GM23338 (cell line): ENCODE results near the gene DAPK3. TPM values are rescaled to one million over a fixed set of nuclear protein-coding genes. Genes with fewer than 3 reads are reported as not detected.

Experiments used
- ATAC-seq: fragments of 200-7000 bp; cut with Tn5 transposase; 3 replicates; pipeline ENCODE4 v1.9.1; 2020
- DNase-seq: peaks from one replicate; pipeline ENCODE4 v3.0.0-alpha.2; 2015; ENCODE audit warnings: low spot score
- H2AFZ ChIP-seq: fragments of 200-600 bp; sonication (generic); 2 replicates; pipeline ENCODE4 v1.8.0; 2016; ENCODE audit warnings: antibody characterized with exemption, mild to moderate bottlenecking, moderate library complexity
- H3F3A ChIP-seq: fragments of 200-600 bp; sonication (generic); replicated peaks from 2 replicates; pipeline ENCODE4 v1.8.0; 2017; ENCODE audit warnings: antibody characterized with exemption, mixed run types, low read depth
- H3K27ac ChIP-seq: fragments of 200-600 bp; sonication (generic); 2 replicates; pipeline ENCODE4 v1.6.1; 2016; ENCODE audit warnings: low read depth
- H3K27me3 ChIP-seq: fragments of 200-600 bp; sonication (generic); 2 replicates; pipeline ENCODE4 v1.8.0; 2016; ENCODE audit warnings: mild to moderate bottlenecking, mixed run types, moderate library complexity; ENCODE audit not compliant: insufficient read depth
- H3K36me3 ChIP-seq: fragments of 200-600 bp; sonication (generic); 2 replicates; pipeline ENCODE4 v1.8.0; 2016; ENCODE audit warnings: mild to moderate bottlenecking; ENCODE audit not compliant: insufficient read depth
- H3K4me1 ChIP-seq: fragments of 200-600 bp; sonication (generic); 2 replicates; pipeline ENCODE4 v1.8.0; 2016; ENCODE audit warnings: mild to moderate bottlenecking, moderate library complexity; ENCODE audit not compliant: insufficient read depth
- H3K4me2 ChIP-seq: fragments of 200-600 bp; sonication (generic); 2 replicates; pipeline ENCODE4 v1.7.1; 2017; ENCODE audit warnings: mixed run types
- H3K4me3 ChIP-seq: fragments of 200-600 bp; sonication (generic); 2 replicates; pipeline ENCODE4 v1.6.1; 2016; ENCODE audit warnings: mixed run types
- H3K79me2 ChIP-seq: fragments of 200-600 bp; sonication (generic); replicated peaks from 2 replicates; pipeline ENCODE4 v1.8.0; 2017; ENCODE audit warnings: mild to moderate bottlenecking; ENCODE audit not compliant: insufficient read depth
- H3K9me2 ChIP-seq: fragments of 200-600 bp; sonication (generic); 2 replicates; pipeline ENCODE4 v1.8.0; 2017; ENCODE audit not compliant: insufficient read depth
- H4K20me1 ChIP-seq: fragments of 200-600 bp; sonication (generic); replicated peaks from 2 replicates; pipeline ENCODE4 v1.8.0; 2017; ENCODE audit warnings: mild to moderate bottlenecking; ENCODE audit not compliant: insufficient read depth
- H3K27ac Mint-ChIP-seq: 2 replicates; pipeline ENCODE4 v1.8.0; 2020; ENCODE audit warnings: inconsistent platforms, mild to moderate bottlenecking, moderate library complexity, mixed read lengths
- H3K27me3 Mint-ChIP-seq: 3 replicates; pipeline ENCODE4 v1.8.0; 2022; ENCODE audit warnings: low read depth, mild to moderate bottlenecking, moderate library complexity, mixed read lengths, inconsistent platforms; ENCODE audit not compliant: insufficient read depth, poor library complexity
- H3K36me3 Mint-ChIP-seq: 3 replicates; pipeline ENCODE4 v1.8.0; 2021; ENCODE audit warnings: low read depth, mild to moderate bottlenecking, inconsistent platforms, moderate library complexity, mixed read lengths
- H3K4me1 Mint-ChIP-seq: 3 replicates; pipeline ENCODE4 v1.8.0; 2020; ENCODE audit warnings: mild to moderate bottlenecking, inconsistent platforms, mixed read lengths
- H3K4me3 Mint-ChIP-seq: 3 replicates; pipeline ENCODE4 v1.8.0; 2021; ENCODE audit warnings: moderate library complexity, mild to moderate bottlenecking, inconsistent platforms, mixed read lengths
- H3K9me3 Mint-ChIP-seq: 3 replicates; pipeline ENCODE4 v1.8.0; 2020; ENCODE audit warnings: moderate library complexity, mild to moderate bottlenecking, inconsistent platforms, mixed read lengths
- CREB1 ChIP-seq: fragments of 250-450 bp; sonication (Bioruptor Pico); IDR thresholded peaks from 2 replicates; pipeline ENCODE4 v1.5.0; 2020; ENCODE audit warnings: low read depth, mild to moderate bottlenecking, moderate library complexity
- ETS1 ChIP-seq: IDR thresholded peaks from 2 replicates; pipeline ENCODE4 v1.6.1; 2016; ENCODE audit warnings: antibody characterized with exemption
- EZH2 ChIP-seq: fragments of 200-600 bp; sonication (generic); IDR thresholded peaks from one replicate; pipeline ENCODE4 v1.8.0; 2017; ENCODE audit warnings: antibody characterized with exemption, mild to moderate bottlenecking, low read depth; ENCODE audit not compliant: unreplicated experiment
- EZH2phosphoT487 ChIP-seq: fragments of 200-600 bp; sonication (generic); IDR thresholded peaks from one replicate; pipeline ENCODE4 v1.8.1; 2018; ENCODE audit warnings: antibody characterized with exemption; ENCODE audit not compliant: unreplicated experiment
- ZNF114 ChIP-seq: fragments of 250-450 bp; sonication (Bioruptor Pico); IDR thresholded peaks from 2 replicates; pipeline ENCODE4 v1.5.0; 2020; ENCODE audit warnings: mild to moderate bottlenecking, moderate library complexity
- ZNF331 ChIP-seq: fragments of 250-450 bp; sonication (Bioruptor Pico); IDR thresholded peaks from 2 replicates; pipeline ENCODE4 v1.5.0; 2020; ENCODE audit warnings: low read depth, mild to moderate bottlenecking, moderate library complexity
- polyA plus RNA-seq: library from polyadenylated mRNA; unstranded; fragments of >200 nt; fragmentation: Nextera tagmentation; extraction: Ambion mirVana; gene quantifications from 2 replicates; pipeline ENCODE4 v1.2.1, GENCODE V29; 2016
- total RNA-seq: library from RNA; depleted of rRNA; stranded (reverse); fragments of >200 nt; shearing (Covaris generic); gene quantifications from 2 replicates; pipeline ENCODE4 v1.2.3, GENCODE V29; 2014
- TF ChIP-seq, protein P1 (sequence below), 2 experiments: fragments of 200-600 bp in 1 of 2; sonication (generic) in 1 of 2; conservative IDR thresholded peaks; 2 replicates each; pipeline versions ENCODE4 v1.5.1 to v1.6.1; 2016 to 2017; ENCODE audit warnings: antibody characterized with exemption in 2 of 2, low read depth in 2 of 2, mild to moderate bottlenecking in 2 of 2, moderate library complexity in 1 of 2
- TF ChIP-seq, protein P2 (sequence below): fragments of 250-450 bp; sonication (Bioruptor Pico); IDR thresholded peaks from 2 replicates; pipeline ENCODE4 v1.5.0; 2020; ENCODE audit warnings: mild to moderate bottlenecking, moderate library complexity

Gene DAPK3
- total and polyA plus RNA-seq, 2 experiments from 2014 or later, result 32.1 to 95.6 TPM

- Mint-ChIP-seq H3K4me3 (no peak overlapping the region), H3K27ac (no peak overlapping the region), H3K36me3 (peaks cover 9% of the 10 kb centered on the region), H3K4me1 (no peaks in the 10 kb centered on the region), H3K27me3 (peaks cover 5% of the 10 kb centered on the region), H3K9me3 (no peaks in the 10 kb centered on the region)
- no peaks in the 10 kb centered on the region for H3K9me2 ChIP-seq
- H3K4me3 ChIP-seq, result no peak overlapping the region
- H3K4me1 ChIP-seq, result no peaks in the 10 kb centered on the region
- TF ChIP-seq ETS1, result no peak
- TF ChIP-seq ZNF331 (CRISPR knock-in tag), result no peak
- TF ChIP-seq ZNF114, result no peak
- TF ChIP-seq, protein P1, sequence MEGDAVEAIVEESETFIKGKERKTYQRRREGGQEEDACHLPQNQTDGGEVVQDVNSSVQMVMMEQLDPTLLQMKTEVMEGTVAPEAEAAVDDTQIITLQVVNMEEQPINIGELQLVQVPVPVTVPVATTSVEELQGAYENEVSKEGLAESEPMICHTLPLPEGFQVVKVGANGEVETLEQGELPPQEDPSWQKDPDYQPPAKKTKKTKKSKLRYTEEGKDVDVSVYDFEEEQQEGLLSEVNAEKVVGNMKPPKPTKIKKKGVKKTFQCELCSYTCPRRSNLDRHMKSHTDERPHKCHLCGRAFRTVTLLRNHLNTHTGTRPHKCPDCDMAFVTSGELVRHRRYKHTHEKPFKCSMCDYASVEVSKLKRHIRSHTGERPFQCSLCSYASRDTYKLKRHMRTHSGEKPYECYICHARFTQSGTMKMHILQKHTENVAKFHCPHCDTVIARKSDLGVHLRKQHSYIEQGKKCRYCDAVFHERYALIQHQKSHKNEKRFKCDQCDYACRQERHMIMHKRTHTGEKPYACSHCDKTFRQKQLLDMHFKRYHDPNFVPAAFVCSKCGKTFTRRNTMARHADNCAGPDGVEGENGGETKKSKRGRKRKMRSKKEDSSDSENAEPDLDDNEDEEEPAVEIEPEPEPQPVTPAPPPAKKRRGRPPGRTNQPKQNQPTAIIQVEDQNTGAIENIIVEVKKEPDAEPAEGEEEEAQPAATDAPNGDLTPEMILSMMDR (conservative IDR thresholded peaks at IDR 0.05; ENCODE audit: low read depth in 2 of 2), result no peak
- ATAC-seq (no peak), DNase-seq (no peak)
- no peak overlapping the region for H3K4me2 ChIP-seq
- no peaks in the 10 kb centered on the region for H3F3A ChIP-seq
- H4K20me1 ChIP-seq, result no peaks in the 10 kb centered on the region; the same call in 1 of the 2 replicates
- H3K27me3 ChIP-seq, result no peaks in the 10 kb centered on the region
- peaks cover 52% of the 10 kb centered on the region for H3K79me2 ChIP-seq
- H2AFZ ChIP-seq, result no peak overlapping the region
- no peak overlapping the region for H3K27ac ChIP-seq
- H3K36me3 ChIP-seq, result peaks cover 3% of the 10 kb centered on the region; the same call in 1 of the 2 replicates
Observed at GRCh38 chr19:4016486-4016885, 45.6 kb upstream of the DAPK3 start.

- no peaks in the 10 kb centered on the region for H3K27me3 ChIP-seq
- peaks cover 3% of the 10 kb centered on the region; the same call in 1 of the 2 replicates for H3K36me3 ChIP-seq
- no peaks in the 10 kb centered on the region for H3K4me1 ChIP-seq
- Mint-ChIP-seq H3K27ac (no peak overlapping the region), H3K36me3 (peaks cover 9% of the 10 kb centered on the region), H3K27me3 (peaks cover 5% of the 10 kb centered on the region), H3K4me3 (no peak overlapping the region), H3K4me1 (no peaks in the 10 kb centered on the region), H3K9me3 (no peaks in the 10 kb centered on the region)
- H3K4me3 ChIP-seq, result no peak overlapping the region
- no peak overlapping the region for H2AFZ ChIP-seq
- H3F3A ChIP-seq, result no peaks in the 10 kb centered on the region
- peaks cover 52% of the 10 kb centered on the region for H3K79me2 ChIP-seq
- DNase-seq (no peak), ATAC-seq (no peak)
- no peak overlapping the region for H3K27ac ChIP-seq
- TF ChIP-seq CREB1 (CRISPR knock-in tag) (no peak), EZH2phosphoT487 (no peak), EZH2 (no peak)
- TF ChIP-seq, protein P2, sequence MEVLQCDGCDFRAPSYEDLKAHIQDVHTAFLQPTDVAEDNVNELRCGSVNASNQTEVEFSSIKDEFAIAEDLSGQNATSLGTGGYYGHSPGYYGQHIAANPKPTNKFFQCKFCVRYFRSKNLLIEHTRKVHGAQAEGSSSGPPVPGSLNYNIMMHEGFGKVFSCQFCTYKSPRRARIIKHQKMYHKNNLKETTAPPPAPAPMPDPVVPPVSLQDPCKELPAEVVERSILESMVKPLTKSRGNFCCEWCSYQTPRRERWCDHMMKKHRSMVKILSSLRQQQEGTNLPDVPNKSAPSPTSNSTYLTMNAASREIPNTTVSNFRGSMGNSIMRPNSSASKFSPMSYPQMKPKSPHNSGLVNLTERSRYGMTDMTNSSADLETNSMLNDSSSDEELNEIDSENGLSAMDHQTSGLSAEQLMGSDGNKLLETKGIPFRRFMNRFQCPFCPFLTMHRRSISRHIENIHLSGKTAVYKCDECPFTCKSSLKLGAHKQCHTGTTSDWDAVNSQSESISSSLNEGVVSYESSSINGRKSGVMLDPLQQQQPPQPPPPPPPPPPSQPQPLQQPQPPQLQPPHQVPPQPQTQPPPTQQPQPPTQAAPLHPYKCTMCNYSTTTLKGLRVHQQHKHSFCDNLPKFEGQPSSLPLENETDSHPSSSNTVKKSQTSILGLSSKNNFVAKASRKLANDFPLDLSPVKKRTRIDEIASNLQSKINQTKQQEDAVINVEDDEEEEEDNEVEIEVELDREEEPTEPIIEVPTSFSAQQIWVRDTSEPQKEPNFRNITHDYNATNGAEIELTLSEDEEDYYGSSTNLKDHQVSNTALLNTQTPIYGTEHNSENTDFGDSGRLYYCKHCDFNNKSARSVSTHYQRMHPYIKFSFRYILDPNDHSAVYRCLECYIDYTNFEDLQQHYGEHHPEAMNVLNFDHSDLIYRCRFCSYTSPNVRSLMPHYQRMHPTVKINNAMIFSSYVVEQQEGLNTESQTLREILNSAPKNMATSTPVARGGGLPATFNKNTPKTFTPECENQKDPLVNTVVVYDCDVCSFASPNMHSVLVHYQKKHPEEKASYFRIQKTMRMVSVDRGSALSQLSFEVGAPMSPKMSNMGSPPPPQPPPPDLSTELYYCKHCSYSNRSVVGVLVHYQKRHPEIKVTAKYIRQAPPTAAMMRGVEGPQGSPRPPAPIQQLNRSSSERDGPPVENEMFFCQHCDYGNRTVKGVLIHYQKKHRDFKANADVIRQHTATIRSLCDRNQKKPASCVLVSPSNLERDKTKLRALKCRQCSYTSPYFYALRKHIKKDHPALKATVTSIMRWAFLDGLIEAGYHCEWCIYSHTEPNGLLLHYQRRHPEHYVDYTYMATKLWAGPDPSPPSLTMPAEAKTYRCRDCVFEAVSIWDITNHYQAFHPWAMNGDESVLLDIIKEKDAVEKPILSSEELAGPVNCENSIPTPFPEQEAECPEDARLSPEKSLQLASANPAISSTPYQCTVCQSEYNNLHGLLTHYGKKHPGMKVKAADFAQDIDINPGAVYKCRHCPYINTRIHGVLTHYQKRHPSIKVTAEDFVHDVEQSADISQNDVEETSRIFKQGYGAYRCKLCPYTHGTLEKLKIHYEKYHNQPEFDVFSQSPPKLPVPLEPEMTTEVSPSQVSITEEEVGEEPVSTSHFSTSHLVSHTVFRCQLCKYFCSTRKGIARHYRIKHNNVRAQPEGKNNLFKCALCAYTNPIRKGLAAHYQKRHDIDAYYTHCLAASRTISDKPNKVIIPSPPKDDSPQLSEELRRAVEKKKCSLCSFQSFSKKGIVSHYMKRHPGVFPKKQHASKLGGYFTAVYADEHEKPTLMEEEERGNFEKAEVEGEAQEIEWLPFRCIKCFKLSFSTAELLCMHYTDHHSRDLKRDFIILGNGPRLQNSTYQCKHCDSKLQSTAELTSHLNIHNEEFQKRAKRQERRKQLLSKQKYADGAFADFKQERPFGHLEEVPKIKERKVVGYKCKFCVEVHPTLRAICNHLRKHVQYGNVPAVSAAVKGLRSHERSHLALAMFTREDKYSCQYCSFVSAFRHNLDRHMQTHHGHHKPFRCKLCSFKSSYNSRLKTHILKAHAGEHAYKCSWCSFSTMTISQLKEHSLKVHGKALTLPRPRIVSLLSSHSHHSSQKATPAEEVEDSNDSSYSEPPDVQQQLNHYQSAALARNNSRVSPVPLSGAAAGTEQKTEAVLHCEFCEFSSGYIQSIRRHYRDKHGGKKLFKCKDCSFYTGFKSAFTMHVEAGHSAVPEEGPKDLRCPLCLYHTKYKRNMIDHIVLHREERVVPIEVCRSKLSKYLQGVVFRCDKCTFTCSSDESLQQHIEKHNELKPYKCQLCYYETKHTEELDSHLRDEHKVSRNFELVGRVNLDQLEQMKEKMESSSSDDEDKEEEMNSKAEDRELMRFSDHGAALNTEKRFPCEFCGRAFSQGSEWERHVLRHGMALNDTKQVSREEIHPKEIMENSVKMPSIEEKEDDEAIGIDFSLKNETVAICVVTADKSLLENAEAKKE (CRISPR knock-in tag), result no peak
- no peak overlapping the region for H3K4me2 ChIP-seq
- H4K20me1 ChIP-seq, result no peaks in the 10 kb centered on the region; the same call in 1 of the 2 replicates
- no peaks in the 10 kb centered on the region for H3K9me2 ChIP-seq
Observed at GRCh38 chr19:4015705-4016402, 45.0 kb upstream of the DAPK3 start.
